HG02840 (cell line): Measurements from ENCODE around the gene DHX9.

Source experiments
- ATAC-seq: cut with Tn5 transposase; IDR thresholded peaks from one replicate; pipeline ENCODE4 v1.9.1; 2021; ENCODE audit warnings: mild to moderate bottlenecking, moderate library complexity, moderate number of reproducible peaks; ENCODE audit not compliant: unreplicated experiment, low FRiP score

Gene DHX9

GRCh38 chr1:182835806-182836205 is 3.3 kb upstream of the DHX9 start:
- ATAC-seq, result no peak

GRCh38 chr1:182841368-182841988 is 2.3 kb downstream of the DHX9 start:
- no peak for ATAC-seq

GRCh38 chr1:182842265-182842664 is 3.1 kb downstream of the DHX9 start:
- ATAC-seq, result no peak

GRCh38 chr1:182845379-182845778 is 6.2 kb downstream of the DHX9 start:
- ATAC-seq, result no peak

GRCh38 chr1:182845894-182846293 is 6.7 kb downstream of the DHX9 start:
- ATAC-seq, result no peak

- no peak for ATAC-seq
Observed at GRCh38 chr1:182847105-182847504, 8.0 kb downstream of the DHX9 start.

GRCh38 chr1:182848736-182849135 is 9.6 kb downstream of the DHX9 start:
- ATAC-seq, result no peak

GRCh38 chr1:182850319-182850718 is 11.2 kb downstream of the DHX9 start:
- no peak for ATAC-seq

GRCh38 chr1:182851825-182852224 is 12.7 kb downstream of the DHX9 start:
- no peak for ATAC-seq

- ATAC-seq, result no peak
Observed at GRCh38 chr1:182855911-182856310, 16.8 kb downstream of the DHX9 start.

GRCh38 chr1:182857212-182857611 is 18.1 kb downstream of the DHX9 start:
- ATAC-seq, result no peak

- no peak for ATAC-seq
Observed at GRCh38 chr1:182860658-182861057, 21.5 kb downstream of the DHX9 start.

GRCh38 chr1:182861994-182862393 is 22.8 kb downstream of the DHX9 start:
- ATAC-seq, result no peak

GRCh38 chr1:182862827-182863226 is 23.7 kb downstream of the DHX9 start:
- no peak for ATAC-seq

GRCh38 chr1:182863940-182864339 is 24.8 kb downstream of the DHX9 start:
- no peak for ATAC-seq

GRCh38 chr1:182867861-182868260 is 28.7 kb downstream of the DHX9 start:
- no peak for ATAC-seq

- no peak for ATAC-seq
Observed at GRCh38 chr1:182869241-182869666, 30.1 kb downstream of the DHX9 start.

- ATAC-seq, result no peak
Observed at GRCh38 chr1:182872881-182873280, 33.7 kb downstream of the DHX9 start.

- ATAC-seq, result no peak
Observed at GRCh38 chr1:182875889-182876288, 36.7 kb downstream of the DHX9 start.

- ATAC-seq, result no peak
Observed at GRCh38 chr1:182877331-182877730, 38.2 kb downstream of the DHX9 start.

- ATAC-seq, result no peak
Observed at GRCh38 chr1:182877842-182878241, 38.7 kb downstream of the DHX9 start.

- ATAC-seq, result no peak
Observed at GRCh38 chr1:182884872-182885271, 45.7 kb downstream of the DHX9 start.

- no peak for ATAC-seq
Observed at GRCh38 chr1:182885591-182885990, 46.4 kb downstream of the DHX9 start.
